SK-N-SH (cell line): ENCODE results near the gene KRTAP2-1. TPM values are rescaled to one million over a fixed set of nuclear protein-coding genes. Genes with fewer than 3 reads are reported as not detected.

Experiments
- CTCF ChIA-PET: fragments of 300-600, 350-600 bp; formaldehyde crosslinking; extraction: SDS; loops from one replicate; lab custom pipeline; 2021; lab: Yijun Ruan, JAX
- POLR2A ChIA-PET: fragments of 350-600 bp; sonication (Branson Sonifier 250); formaldehyde crosslinking; extraction: SDS; loops from one replicate; lab custom pipeline; 2020; ENCODE audit warnings: antibody characterized with exemption, inconsistent platforms; lab: Yijun Ruan, JAX
- DNase-seq: peaks from one replicate; pipeline ENCODE4 v3.0.0; 2012
- H2AFZ ChIP-seq: fragments of 200-600 bp; sonication (generic); 2 replicates; pipeline ENCODE4 v1.8.1; 2016; ENCODE audit warnings: antibody characterized with exemption, mild to moderate bottlenecking, low read depth
- H3F3A ChIP-seq: fragments of 200-600 bp; sonication (generic); replicated peaks from 2 replicates; pipeline ENCODE3; 2016; ENCODE audit warnings: antibody characterized with exemption, mild to moderate bottlenecking; ENCODE audit not compliant: insufficient read depth
- H3K27ac ChIP-seq, 2 experiments: fragments of 200-500 bp in 1 of 2; fragments of 200-600 bp in 1 of 2; sonication (Bioruptor generic) in 1 of 2; sonication (generic), shearing (Covaris generic) in 1 of 2; 2 replicates each; pipeline versions ENCODE4 v1.5.1 to v1.6.1; 2014 to 2016; ENCODE audit warnings: low read depth in 2 of 2, inconsistent platforms in 1 of 2, low read length in 1 of 2, mild to moderate bottlenecking in 1 of 2, mixed read lengths in 1 of 2
- H3K27me3 ChIP-seq: fragments of 200-600 bp; sonication (generic), shearing (Covaris generic); 2 replicates; pipeline ENCODE4 v1.6.1; 2016; ENCODE audit warnings: mixed run types; ENCODE audit not compliant: insufficient read depth
- H3K36me3 ChIP-seq, 2 experiments: fragments of 200-500 bp in 1 of 2; fragments of 200-600 bp in 1 of 2; sonication (Bioruptor generic) in 1 of 2; sonication (generic) in 1 of 2; replicated peaks in 1 of 2; 2 replicates each; pipeline versions ENCODE3 to v1.5.1; 2014 to 2016; ENCODE audit warnings: low read length in 1 of 2, mild to moderate bottlenecking in 1 of 2; ENCODE audit not compliant: insufficient read depth in 2 of 2, control insufficient read depth in 1 of 2
- H3K4me1 ChIP-seq, 2 experiments: fragments of 200-500 bp in 1 of 2; fragments of 200-600 bp in 1 of 2; sonication (Bioruptor generic) in 1 of 2; sonication (generic), shearing (Covaris generic) in 1 of 2; 2 replicates each; pipeline versions ENCODE4 v1.5.1 to v1.6.1; 2014 to 2016; ENCODE audit warnings: low read depth in 1 of 2, low read length in 1 of 2, mixed run types in 1 of 2; ENCODE audit not compliant: insufficient read depth in 2 of 2, control insufficient read depth in 1 of 2
- H3K4me2 ChIP-seq: fragments of 200-600 bp; sonication (generic), shearing (Covaris generic); 2 replicates; pipeline ENCODE4 v1.6.1; 2017; ENCODE audit warnings: mixed run types
- H3K4me3 ChIP-seq, 2 experiments: fragments of 200-500 bp in 1 of 2; fragments of 200-600 bp in 1 of 2; sonication (Bioruptor generic) in 1 of 2; sonication (generic), shearing (Covaris generic) in 1 of 2; 2 replicates each; pipeline versions ENCODE4 v1.5.1 to v1.8.1; 2014 to 2016; ENCODE audit warnings: low read depth in 2 of 2, inconsistent platforms in 1 of 2, low read length in 1 of 2, mild to moderate bottlenecking in 1 of 2, mixed read lengths in 1 of 2, moderate library complexity in 1 of 2
- H3K79me2 ChIP-seq: fragments of 200-600 bp; sonication (generic); 2 replicates; pipeline ENCODE4 v1.8.1; 2017; ENCODE audit warnings: mild to moderate bottlenecking; ENCODE audit not compliant: insufficient read depth
- H3K9ac ChIP-seq: fragments of 200-600 bp; sonication (generic); 2 replicates; pipeline ENCODE4 v1.6.1; 2017; ENCODE audit warnings: mixed run types
- H3K9me2 ChIP-seq: fragments of 200-600 bp; sonication (generic); 2 replicates; pipeline ENCODE4 v1.6.1; 2017; ENCODE audit warnings: mixed run types
- H3K9me3 ChIP-seq: fragments of 200-600 bp; sonication (generic); 2 replicates; pipeline ENCODE4 v1.6.1; 2017; ENCODE audit warnings: mixed run types, mild to moderate bottlenecking, moderate library complexity
- H4K20me1 ChIP-seq: fragments of 200-600 bp; sonication (generic); 2 replicates; pipeline ENCODE4 v1.6.1; 2017; ENCODE audit warnings: mild to moderate bottlenecking, mixed run types; ENCODE audit not compliant: insufficient read depth
- CTCF ChIP-seq: fragments of 200-600 bp; sonication (generic); IDR thresholded peaks from 2 replicates; pipeline ENCODE4 v1.6.1; 2017; ENCODE audit warnings: antibody characterized with exemption, mild to moderate bottlenecking, moderate library complexity
- ELF1 ChIP-seq: IDR thresholded peaks from 2 replicates; pipeline ENCODE4 v1.4.0; 2012
- EP300 ChIP-seq, 2 experiments: IDR thresholded peaks; 2 replicates each; pipeline versions ENCODE4 v1.4.0 to v1.6.1; 2012; ENCODE audit warnings: borderline replicate concordance in 1 of 2, low read depth in 1 of 2, low read length in 1 of 2
- FOSL2 ChIP-seq: IDR thresholded peaks from 2 replicates; pipeline ENCODE4 v1.4.0; 2012; ENCODE audit warnings: low read depth, mild to moderate bottlenecking, moderate library complexity, borderline replicate concordance
- FOXJ3 ChIP-seq: sonication (generic); formaldehyde crosslinking; IDR thresholded peaks from 2 replicates; pipeline ENCODE4 v1.5.1; 2020; ENCODE audit warnings: mild to moderate bottlenecking, missing genetic modification reagents
- GABPA ChIP-seq: IDR thresholded peaks from 2 replicates; pipeline ENCODE4 v1.4.0; 2012; ENCODE audit warnings: low read depth, mild to moderate bottlenecking
- MAX ChIP-seq: IDR thresholded peaks from 2 replicates; pipeline ENCODE4 v1.4.0; 2012; ENCODE audit warnings: low read depth
- MEF2A ChIP-seq: IDR thresholded peaks from 2 replicates; pipeline ENCODE4 v1.4.0; 2012; ENCODE audit warnings: low read depth, borderline replicate concordance
- NFIC ChIP-seq: IDR thresholded peaks from 2 replicates; pipeline ENCODE4 v1.4.0; 2012; ENCODE audit warnings: borderline replicate concordance
- NRF1 ChIP-seq: IDR thresholded peaks from 2 replicates; pipeline ENCODE4 v1.6.1; 2012; ENCODE audit warnings: low read depth, mild to moderate bottlenecking, low read length
- POLR2AphosphoS5 ChIP-seq: IDR thresholded peaks from 2 replicates; pipeline ENCODE4 v1.6.1; 2012; ENCODE audit warnings: low read depth, low read length
- RAD21 ChIP-seq: IDR thresholded peaks from 2 replicates; pipeline ENCODE4 v1.6.1; 2012; ENCODE audit warnings: mild to moderate bottlenecking, low read length
- RXRA ChIP-seq: IDR thresholded peaks from 2 replicates; pipeline ENCODE4 v1.4.0; 2012; ENCODE audit warnings: low read depth, mild to moderate bottlenecking, borderline replicate concordance
- SIN3A ChIP-seq: IDR thresholded peaks from 2 replicates; pipeline ENCODE4 v1.6.1; 2012; ENCODE audit warnings: low read depth, mild to moderate bottlenecking, low read length, moderate library complexity, borderline replicate concordance
- TAF1 ChIP-seq: IDR thresholded peaks from 2 replicates; pipeline ENCODE4 v1.6.1; 2012; ENCODE audit warnings: low read depth, mild to moderate bottlenecking, low read length, moderate library complexity, borderline replicate concordance
- USF1 ChIP-seq: IDR thresholded peaks from 2 replicates; pipeline ENCODE4 v1.4.0; 2012; ENCODE audit warnings: low read depth, borderline replicate concordance
- USF2 ChIP-seq: fragments of 150-350 bp; IDR thresholded peaks from 2 replicates; pipeline ENCODE4 v1.6.1; 2017; ENCODE audit warnings: antibody characterized with exemption, low read length, low read depth, borderline replicate concordance
- WGBS: methylation state at CpG from one replicate; pipeline ENCODE4 v1.1.6; 2017; ENCODE audit warnings: low lambda C conversion rate; 5-methylcytosine and 5-hydroxymethylcytosine counted together
- polyA plus RNA-seq, 3 experiments: library from polyadenylated mRNA; depleted of rRNA; stranded (reverse); fragments of >200 nt; gene quantifications; 2 replicates each; pipeline ENCODE4 v1.2.3, GENCODE V29; 2012
- TF ChIP-seq, protein P1 (sequence below): IDR thresholded peaks from 2 replicates; pipeline ENCODE4 v1.6.1; 2012; ENCODE audit warnings: mild to moderate bottlenecking, low read depth, low read length, moderate library complexity
- TF ChIP-seq, protein P2 (sequence below): fragments of 150-350 bp; IDR thresholded peaks from 2 replicates; pipeline ENCODE4 v1.6.1; 2016; ENCODE audit warnings: mild to moderate bottlenecking, low read depth, low read length
- TF ChIP-seq, protein P3 (sequence below): IDR thresholded peaks from 2 replicates; pipeline ENCODE4; 2012

The KRTAP2-1 gene
- polyA plus RNA-seq, 1 of the 3 experiments (the other 2 are of a cell fraction) = not detected

- Histone ChIP-seq H3K36me3 (no peaks in the 10 kb centered on the region), H4K20me1 (no peaks in the 10 kb centered on the region), H2AFZ (no peak overlapping the region), H3K4me1 (no peaks in the 10 kb centered on the region), H3K9me2 (no peaks in the 10 kb centered on the region), H3K79me2 (no peaks in the 10 kb centered on the region), H3K27me3 (no peaks in the 10 kb centered on the region), H3K4me2 (no peak overlapping the region), H3F3A (no peaks in the 10 kb centered on the region), H3K9ac (no peak overlapping the region), H3K27ac (no peak overlapping the region), H3K4me3 (no peak overlapping the region), H3K9me3 (no peaks in the 10 kb centered on the region)
- 9% methylated on average over 4 of the region's 4 CpGs for WGBS
- TF ChIP-seq NFIC (no peak), MEF2A (no peak), POLR2AphosphoS5 (no peak), SIN3A (no peak), USF2 (no peak)
- TF ChIP-seq, protein P1, sequence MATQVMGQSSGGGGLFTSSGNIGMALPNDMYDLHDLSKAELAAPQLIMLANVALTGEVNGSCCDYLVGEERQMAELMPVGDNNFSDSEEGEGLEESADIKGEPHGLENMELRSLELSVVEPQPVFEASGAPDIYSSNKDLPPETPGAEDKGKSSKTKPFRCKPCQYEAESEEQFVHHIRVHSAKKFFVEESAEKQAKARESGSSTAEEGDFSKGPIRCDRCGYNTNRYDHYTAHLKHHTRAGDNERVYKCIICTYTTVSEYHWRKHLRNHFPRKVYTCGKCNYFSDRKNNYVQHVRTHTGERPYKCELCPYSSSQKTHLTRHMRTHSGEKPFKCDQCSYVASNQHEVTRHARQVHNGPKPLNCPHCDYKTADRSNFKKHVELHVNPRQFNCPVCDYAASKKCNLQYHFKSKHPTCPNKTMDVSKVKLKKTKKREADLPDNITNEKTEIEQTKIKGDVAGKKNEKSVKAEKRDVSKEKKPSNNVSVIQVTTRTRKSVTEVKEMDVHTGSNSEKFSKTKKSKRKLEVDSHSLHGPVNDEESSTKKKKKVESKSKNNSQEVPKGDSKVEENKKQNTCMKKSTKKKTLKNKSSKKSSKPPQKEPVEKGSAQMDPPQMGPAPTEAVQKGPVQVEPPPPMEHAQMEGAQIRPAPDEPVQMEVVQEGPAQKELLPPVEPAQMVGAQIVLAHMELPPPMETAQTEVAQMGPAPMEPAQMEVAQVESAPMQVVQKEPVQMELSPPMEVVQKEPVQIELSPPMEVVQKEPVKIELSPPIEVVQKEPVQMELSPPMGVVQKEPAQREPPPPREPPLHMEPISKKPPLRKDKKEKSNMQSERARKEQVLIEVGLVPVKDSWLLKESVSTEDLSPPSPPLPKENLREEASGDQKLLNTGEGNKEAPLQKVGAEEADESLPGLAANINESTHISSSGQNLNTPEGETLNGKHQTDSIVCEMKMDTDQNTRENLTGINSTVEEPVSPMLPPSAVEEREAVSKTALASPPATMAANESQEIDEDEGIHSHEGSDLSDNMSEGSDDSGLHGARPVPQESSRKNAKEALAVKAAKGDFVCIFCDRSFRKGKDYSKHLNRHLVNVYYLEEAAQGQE = no peak
- ChIA-PET CTCF (interaction anchor here (0.7 kb wide), 1 partner anchor 73 kb away, joined by 3 read pairs; no protein-coding TSS in a partner anchor), POLR2A (no interaction called here)
- DNase-seq = no peak
Observed at GRCh38 chr17:41082626-41083025, 35.5 kb upstream of the KRTAP2-1 start.

DNA sequence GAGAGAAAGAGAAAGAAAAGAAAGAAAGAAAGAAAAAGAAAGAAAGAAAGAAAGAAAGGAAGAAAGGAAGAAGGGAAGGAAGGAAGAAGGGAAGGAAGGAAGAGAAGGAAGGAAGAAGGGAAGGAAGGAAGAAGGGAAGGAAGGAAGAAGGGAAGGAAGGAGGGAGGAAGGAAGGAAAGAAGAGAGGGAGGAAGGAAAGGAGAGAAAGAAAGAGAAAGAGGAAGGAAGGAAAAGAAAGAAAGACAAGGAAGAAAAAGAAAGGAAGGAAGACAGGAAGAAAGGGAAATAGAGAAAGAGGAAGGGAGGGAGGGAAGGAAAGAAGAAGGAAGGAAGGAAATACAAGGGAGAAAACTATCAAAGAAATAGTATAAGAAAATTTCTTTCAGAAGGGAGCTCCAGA is 29.7 kb upstream of the KRTAP2-1 start:
- no peaks in the 10 kb centered on the region for H3K27me3 ChIP-seq
- no peaks in the 10 kb centered on the region for H3K4me1 ChIP-seq
- H3K9ac ChIP-seq = no peak overlapping the region
- no peaks in the 10 kb centered on the region for H3K36me3 ChIP-seq
- no peaks in the 10 kb centered on the region; the same call in 1 of the 2 replicates for H3K9me2 ChIP-seq
- H3K4me2 ChIP-seq = no peak overlapping the region
- no peaks in the 10 kb centered on the region for H4K20me1 ChIP-seq
- H3K27ac ChIP-seq = no peak overlapping the region
- no peak overlapping the region for H3K4me3 ChIP-seq
- no peak overlapping the region for H2AFZ ChIP-seq
- ChIA-PET POLR2A (no interaction called here), CTCF (no interaction called here)
- H3K9me3 ChIP-seq = no peaks in the 10 kb centered on the region
- H3K79me2 ChIP-seq = no peaks in the 10 kb centered on the region
- no peak for DNase-seq
- no peaks in the 10 kb centered on the region for H3F3A ChIP-seq
- TF ChIP-seq, protein P2, sequence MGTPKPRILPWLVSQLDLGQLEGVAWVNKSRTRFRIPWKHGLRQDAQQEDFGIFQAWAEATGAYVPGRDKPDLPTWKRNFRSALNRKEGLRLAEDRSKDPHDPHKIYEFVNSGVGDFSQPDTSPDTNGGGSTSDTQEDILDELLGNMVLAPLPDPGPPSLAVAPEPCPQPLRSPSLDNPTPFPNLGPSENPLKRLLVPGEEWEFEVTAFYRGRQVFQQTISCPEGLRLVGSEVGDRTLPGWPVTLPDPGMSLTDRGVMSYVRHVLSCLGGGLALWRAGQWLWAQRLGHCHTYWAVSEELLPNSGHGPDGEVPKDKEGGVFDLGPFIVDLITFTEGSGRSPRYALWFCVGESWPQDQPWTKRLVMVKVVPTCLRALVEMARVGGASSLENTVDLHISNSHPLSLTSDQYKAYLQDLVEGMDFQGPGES = no peak
- TF ChIP-seq MAX (no peak), USF1 (no peak), TAF1 (no peak), FOSL2 (no peak), ELF1 (no peak), RXRA (no peak), CTCF (no peak), NRF1 (no peak), GABPA (no peak), FOXJ3 (CRISPR knock-in tag) (no peak), EP300 (IDR thresholded peaks at IDR 0.05; ENCODE audit: borderline replicate concordance in 1 of 2, low read depth in 1 of 2, low read length in 1 of 2) (no peak), RAD21 (no peak), SIN3A (no peak)
- TF ChIP-seq, protein P3, sequence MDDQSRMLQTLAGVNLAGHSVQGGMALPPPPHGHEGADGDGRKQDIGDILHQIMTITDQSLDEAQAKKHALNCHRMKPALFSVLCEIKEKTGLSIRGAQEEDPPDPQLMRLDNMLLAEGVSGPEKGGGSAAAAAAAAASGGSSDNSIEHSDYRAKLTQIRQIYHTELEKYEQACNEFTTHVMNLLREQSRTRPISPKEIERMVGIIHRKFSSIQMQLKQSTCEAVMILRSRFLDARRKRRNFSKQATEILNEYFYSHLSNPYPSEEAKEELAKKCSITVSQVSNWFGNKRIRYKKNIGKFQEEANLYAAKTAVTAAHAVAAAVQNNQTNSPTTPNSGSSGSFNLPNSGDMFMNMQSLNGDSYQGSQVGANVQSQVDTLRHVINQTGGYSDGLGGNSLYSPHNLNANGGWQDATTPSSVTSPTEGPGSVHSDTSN = no peak
